A673 (cell line): ENCODE results near the gene RAPGEF5. TPM values are rescaled to one million over a fixed set of nuclear protein-coding genes. Genes with fewer than 3 reads are reported as not detected.

Experiments
- BruUV-seq: library from RNA; stranded (reverse); fragments of 400-500 nt; replicated peaks from 2 replicates; lab custom pipeline; 2021; lab: Mats Ljungman, UMichigan
- CTCF ChIA-PET: fragments of 300-600 bp; sonication (Branson Sonifier 250); formaldehyde crosslinking; loops from one replicate; lab custom pipeline; 2022; ENCODE audit warnings: antibody characterized with exemption; lab: Charles Lee
- POLR2A ChIA-PET: fragments of 300-600 bp; sonication (Branson Sonifier 250); formaldehyde crosslinking; loops from one replicate; lab custom pipeline; 2022; ENCODE audit warnings: antibody characterized with exemption; ENCODE audit not compliant: low non-redundant PET; lab: Charles Lee
- DNase-seq: peaks from one replicate; pipeline ENCODE4 v3.0.0-alpha.2; 2015; ENCODE audit warnings: low spot score
- H3K27ac ChIP-seq: fragments of 200-600 bp; sonication (generic); 2 replicates; pipeline ENCODE4 v1.5.1; 2016; ENCODE audit warnings: mixed run types, low read depth, mild to moderate bottlenecking, mixed read lengths, antibody characterized with exemption, low read length; ENCODE audit not compliant: poor library complexity, severe bottlenecking
- H3K27me3 ChIP-seq: fragments of 200-600 bp; sonication (generic); replicated peaks from 2 replicates; pipeline ENCODE4 v1.6.1; 2017; ENCODE audit warnings: mixed run types, low read depth, mild to moderate bottlenecking, mixed read lengths, antibody characterized with exemption, low read length; ENCODE audit not compliant: insufficient read depth, poor library complexity
- H3K36me3 ChIP-seq: fragments of 200-600 bp; sonication (generic); 2 replicates; pipeline ENCODE4 v1.6.1; 2016; ENCODE audit warnings: mixed run types, mild to moderate bottlenecking, mixed read lengths, antibody characterized with exemption, low read length; ENCODE audit not compliant: insufficient read depth, poor library complexity, severe bottlenecking
- H3K4me1 ChIP-seq: fragments of 200-600 bp; sonication (generic); 2 replicates; pipeline ENCODE4 v1.6.1; 2017; ENCODE audit warnings: mixed run types, mild to moderate bottlenecking, mixed read lengths, antibody characterized with exemption, low read length; ENCODE audit not compliant: insufficient read depth, poor library complexity, severe bottlenecking
- H3K4me3 ChIP-seq: fragments of 200-600 bp; sonication (generic); 2 replicates; pipeline ENCODE4 v1.5.1; 2016; ENCODE audit warnings: low read depth, mixed run types, mild to moderate bottlenecking, mixed read lengths, low read length; ENCODE audit not compliant: poor library complexity, severe bottlenecking
- H3K9me3 ChIP-seq: fragments of 200-600 bp; sonication (generic); 2 replicates; pipeline ENCODE4 v1.6.1; 2016; ENCODE audit warnings: mixed run types, low read depth, mild to moderate bottlenecking, mixed read lengths, antibody characterized with exemption, low read length; ENCODE audit not compliant: poor library complexity, severe bottlenecking
- EZH2 ChIP-seq: fragments of 200-600 bp; sonication (generic); IDR thresholded peaks from 2 replicates; pipeline ENCODE4 v1.6.1; 2017; ENCODE audit warnings: borderline replicate concordance, low read depth, mild to moderate bottlenecking, mixed read lengths, antibody characterized with exemption, low read length; ENCODE audit not compliant: poor library complexity, severe bottlenecking
- intact Hi-C: fragments of 100-400 bp; cut with micrococcal nuclease; formaldehyde crosslinking; loops from one replicate; pipeline ENCODE4 v1.10.0; 2022; ENCODE audit not compliant: unreplicated experiment
- total RNA-seq: library from RNA; stranded (reverse); gene quantifications from 2 replicates; pipeline ENCODE4 v1.2.3, GENCODE V29; 2021
- TF ChIP-seq, protein P1 (sequence below): fragments of 300-800, 200-600 bp; sonication (generic); conservative IDR thresholded peaks from 2 replicates; pipeline ENCODE4 v1.5.1; 2017; ENCODE audit warnings: low read depth, mild to moderate bottlenecking, antibody characterized with exemption, low read length, moderate library complexity, mixed read lengths

The RAPGEF5 gene
- total RNA-seq, 1 experiment from 2014 or later = 10.7 TPM

DNA sequence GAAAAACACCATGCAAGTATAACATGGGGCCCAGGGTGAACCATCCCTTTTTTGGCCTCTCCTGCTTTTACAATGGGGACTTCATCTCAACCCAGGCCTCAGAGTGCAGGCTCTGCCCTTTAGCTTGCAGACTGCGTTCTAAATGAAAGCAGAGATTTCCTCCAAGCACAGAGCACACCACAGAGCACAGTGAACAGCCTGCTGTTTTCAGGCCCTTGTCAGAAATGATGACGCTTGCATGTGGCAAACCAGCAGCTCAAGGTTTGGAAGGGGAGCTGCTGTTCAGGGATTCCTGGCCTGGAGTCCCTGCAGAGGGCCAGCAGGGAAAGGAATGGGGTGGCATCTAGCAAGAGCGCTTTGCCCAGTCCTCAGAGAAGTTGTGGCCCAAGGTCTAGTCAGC, 243.9 kb downstream of the RAPGEF5 start:
- no peaks in the 10 kb centered on the region for H3K9me3 ChIP-seq
- BruUV-seq = no TSS peak
- ChIA-PET CTCF (interaction anchor here (0.5 to 0.7 kb wide), 4 partner anchors 8 to 387 kb away, joined by 4 to 10 read pairs (median 6); no protein-coding TSS in a partner anchor), POLR2A (no interaction called here)
- H3K4me3 ChIP-seq = no peak overlapping the region
- DNase-seq = no peak
- H3K27me3 ChIP-seq = no peaks in the 10 kb centered on the region
- no peaks in the 10 kb centered on the region for H3K36me3 ChIP-seq
- peaks cover 8% of the 10 kb centered on the region for H3K4me1 ChIP-seq
- H3K27ac ChIP-seq = no peak overlapping the region
- intact Hi-C loops = loop anchor here (5.0 kb wide), 2 partner anchors 144 to 184 kb away; no protein-coding TSS in a partner anchor
- TF ChIP-seq, protein P1, sequence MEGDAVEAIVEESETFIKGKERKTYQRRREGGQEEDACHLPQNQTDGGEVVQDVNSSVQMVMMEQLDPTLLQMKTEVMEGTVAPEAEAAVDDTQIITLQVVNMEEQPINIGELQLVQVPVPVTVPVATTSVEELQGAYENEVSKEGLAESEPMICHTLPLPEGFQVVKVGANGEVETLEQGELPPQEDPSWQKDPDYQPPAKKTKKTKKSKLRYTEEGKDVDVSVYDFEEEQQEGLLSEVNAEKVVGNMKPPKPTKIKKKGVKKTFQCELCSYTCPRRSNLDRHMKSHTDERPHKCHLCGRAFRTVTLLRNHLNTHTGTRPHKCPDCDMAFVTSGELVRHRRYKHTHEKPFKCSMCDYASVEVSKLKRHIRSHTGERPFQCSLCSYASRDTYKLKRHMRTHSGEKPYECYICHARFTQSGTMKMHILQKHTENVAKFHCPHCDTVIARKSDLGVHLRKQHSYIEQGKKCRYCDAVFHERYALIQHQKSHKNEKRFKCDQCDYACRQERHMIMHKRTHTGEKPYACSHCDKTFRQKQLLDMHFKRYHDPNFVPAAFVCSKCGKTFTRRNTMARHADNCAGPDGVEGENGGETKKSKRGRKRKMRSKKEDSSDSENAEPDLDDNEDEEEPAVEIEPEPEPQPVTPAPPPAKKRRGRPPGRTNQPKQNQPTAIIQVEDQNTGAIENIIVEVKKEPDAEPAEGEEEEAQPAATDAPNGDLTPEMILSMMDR = no peak
- no peak for TF ChIP-seq EZH2

DNA sequence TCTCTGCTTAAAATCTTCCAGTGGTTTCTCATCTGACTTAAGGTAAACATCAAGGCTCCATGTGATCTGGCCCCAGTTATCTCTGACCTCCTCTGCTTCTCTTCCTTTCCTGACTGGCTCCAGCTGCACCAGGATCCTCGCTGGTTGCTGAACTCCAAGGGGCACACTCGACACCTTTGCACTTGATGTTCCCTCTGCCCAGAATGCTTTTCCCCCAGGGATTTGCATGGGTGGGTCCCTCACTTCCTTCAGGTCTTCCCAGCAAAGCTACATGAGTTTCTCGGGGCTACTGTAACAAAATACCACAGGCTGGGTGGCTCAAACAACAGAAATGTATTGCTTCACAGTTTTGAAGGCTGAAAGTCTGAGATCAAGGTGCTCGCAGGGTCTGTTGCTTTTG, 245.3 kb downstream of the RAPGEF5 start:
- CTCF ChIA-PET = interaction anchor here (0.5 to 1.5 kb wide), 3 partner anchors 102 to 388 kb away, joined by 3 to 5 read pairs (median 3); partner anchors contain the start of gene STEAP1B
- DNase-seq = no peak
- Histone ChIP-seq H3K9me3 (no peaks in the 10 kb centered on the region), H3K4me1 (peaks cover 5% of the 10 kb centered on the region), H3K4me3 (no peak overlapping the region), H3K27me3 (no peaks in the 10 kb centered on the region), H3K36me3 (no peaks in the 10 kb centered on the region), H3K27ac (no peak overlapping the region)
- POLR2A ChIA-PET = no interaction called here
- no TSS peak for BruUV-seq
- intact Hi-C loops = loop anchor here (2.0 to 5.0 kb wide), 3 partner anchors 146 to 389 kb away; partner anchors contain the start of gene STEAP1B
- TF ChIP-seq, protein P1 = no peak

DNA sequence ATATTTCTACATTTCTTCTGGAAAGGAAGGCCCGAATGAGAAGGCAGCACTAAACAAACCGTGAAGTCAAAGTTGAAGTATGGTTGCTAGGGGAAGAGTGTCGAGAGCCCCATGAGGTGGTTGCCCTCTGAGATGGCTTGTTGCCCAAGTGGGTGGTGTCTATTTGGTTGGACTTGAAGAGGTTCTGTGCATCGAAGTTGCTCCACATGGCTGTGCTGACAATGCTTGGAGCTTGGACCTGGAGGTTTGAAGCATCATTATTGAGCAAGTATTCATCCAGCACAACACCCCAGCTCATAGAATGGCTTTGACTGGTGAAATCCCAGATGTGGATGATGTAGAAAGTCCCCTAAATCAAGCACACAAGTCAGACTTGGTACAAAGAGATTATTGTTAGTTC, 246.1 kb downstream of the RAPGEF5 start:
- H3K4me3 ChIP-seq = no peak overlapping the region
- no TSS peak for BruUV-seq

More for the DNA sequence above, 246.1 kb downstream of the RAPGEF5 start:
- no peaks in the 10 kb centered on the region for H3K36me3 ChIP-seq
- ChIA-PET CTCF (interaction anchor here (1.2 to 2.3 kb wide), 4 partner anchors 146 to 389 kb away, joined by 3 to 17 read pairs (median 8); partner anchors contain the start of gene STEAP1B), POLR2A (no interaction called here)
- no peak overlapping the region for H3K27ac ChIP-seq
- no peak for DNase-seq
- no peak for TF ChIP-seq EZH2
- TF ChIP-seq, protein P1 = no peak
- no peaks in the 10 kb centered on the region for H3K27me3 ChIP-seq
- intact Hi-C loops = loop anchor here (1.0 to 5.0 kb wide), 4 partner anchors 146 to 390 kb away; partner anchors contain the start of gene STEAP1B
- no peaks in the 10 kb centered on the region for H3K9me3 ChIP-seq
- H3K4me1 ChIP-seq = peaks cover 5% of the 10 kb centered on the region
